SIG-M5 treated with dmso at 0.1 percent for 504 hours (cell line): ENCODE data around the gene EPS15.
"Not testable (repeated sequence)": the region's sequence is repeated elsewhere in the genome, so short reads cannot be mapped to it uniquely, and the experiment has no call there.

Source experiments
- DNase-seq: peaks from one replicate; lab custom pipeline; 2025; ENCODE audit not compliant: unreplicated experiment; lab: John Stamatoyannopoulos, UW

Gene EPS15

DNA sequence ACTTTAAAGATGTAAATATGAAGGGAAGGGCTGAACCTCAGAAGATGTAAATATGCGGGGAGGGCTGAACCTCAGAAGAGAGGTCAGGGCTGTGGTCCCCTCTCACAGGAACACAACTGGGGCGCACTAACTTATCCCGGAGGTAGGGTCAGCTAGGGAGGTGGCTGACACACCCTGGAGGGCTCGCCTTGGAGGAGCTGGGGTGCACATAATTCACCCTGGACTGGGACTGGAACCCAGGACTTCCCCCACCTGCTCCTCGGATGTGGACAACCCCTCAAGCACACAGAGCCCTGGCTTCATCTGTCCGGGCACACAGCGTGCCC is 174.8 kb downstream of the EPS15 start:
- DNase-seq: no peak

DNA sequence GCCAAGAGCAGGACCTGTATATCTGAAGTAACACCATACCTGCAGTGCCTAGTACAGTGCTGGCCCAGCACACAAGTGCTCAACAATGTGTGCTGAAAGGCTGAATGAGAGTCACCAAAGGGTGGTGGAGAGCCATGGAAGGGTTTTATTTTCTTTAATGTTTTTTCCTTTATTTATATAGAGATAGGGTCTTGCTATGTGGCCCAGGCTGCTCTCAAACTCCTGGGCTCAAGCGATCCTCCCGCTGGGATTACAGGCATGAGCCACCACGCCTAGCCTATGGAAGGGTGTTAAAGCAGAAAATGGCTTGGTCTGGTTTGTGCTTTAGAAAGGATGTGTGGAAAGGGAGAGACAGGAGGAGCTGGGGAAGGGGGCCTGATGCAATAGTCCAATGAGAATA is 175.4 kb downstream of the EPS15 start:
- DNase-seq: no peak

DNA sequence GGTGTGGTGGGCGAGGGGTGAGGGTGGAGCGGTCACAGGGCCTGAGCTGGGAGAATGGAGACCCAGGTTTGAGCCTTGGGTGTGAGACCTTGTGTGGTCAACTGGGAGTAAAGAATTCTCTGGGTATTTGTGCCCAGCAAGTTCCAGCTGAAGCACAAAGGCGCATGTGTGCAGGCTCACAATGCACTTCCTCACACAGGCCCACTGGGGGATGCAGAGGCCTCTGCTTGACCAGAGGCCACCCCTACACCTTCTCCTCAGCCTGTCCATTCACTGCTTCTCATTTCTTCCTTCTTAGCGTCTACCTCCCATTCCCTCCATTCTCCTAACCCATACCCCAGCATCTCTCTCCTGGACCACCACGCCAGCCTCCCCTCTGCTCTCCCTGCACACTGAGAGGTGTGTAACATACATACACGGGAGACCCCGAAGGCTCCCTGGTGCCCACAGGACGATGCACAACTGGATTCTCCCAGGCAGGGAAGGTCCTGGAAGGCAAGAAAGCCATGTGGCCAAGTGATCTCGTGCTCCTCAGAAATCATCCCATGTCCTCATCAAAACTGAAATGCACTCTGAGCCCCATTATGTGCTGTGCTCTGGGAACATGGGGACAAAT is 176.4 kb downstream of the EPS15 start:
- DNase-seq: no peak

DNA sequence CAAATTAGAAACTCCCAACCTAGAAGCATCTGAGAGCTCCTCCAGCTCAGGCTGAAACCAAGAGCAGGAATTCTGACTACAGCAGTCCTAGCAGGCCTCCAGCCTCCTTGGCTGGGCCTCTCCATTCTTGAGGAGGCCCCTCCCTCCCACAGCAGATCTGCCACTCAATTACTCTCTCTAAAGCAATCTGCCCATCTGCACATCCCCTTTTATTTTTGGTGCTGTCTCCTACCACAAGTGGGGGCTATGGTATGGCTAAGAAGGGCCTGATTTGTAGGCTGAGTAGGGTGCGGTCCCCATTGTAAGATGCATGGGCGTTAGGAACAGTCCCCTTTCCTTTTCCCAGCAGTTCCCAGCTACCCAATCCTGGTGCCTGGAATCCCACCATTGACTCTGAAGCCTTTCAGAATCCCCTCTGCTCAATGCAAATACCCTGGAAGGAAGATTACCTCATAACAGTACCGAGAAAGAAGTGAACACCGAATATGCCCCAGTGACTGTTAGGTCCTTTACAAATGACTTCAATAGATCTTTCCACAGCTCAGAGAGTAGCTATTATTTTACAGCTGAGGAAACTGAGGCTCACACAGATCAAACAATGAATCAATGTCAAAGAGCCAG is 177.1 kb downstream of the EPS15 start:
- peak; percentile 40 for DNase-seq

DNA sequence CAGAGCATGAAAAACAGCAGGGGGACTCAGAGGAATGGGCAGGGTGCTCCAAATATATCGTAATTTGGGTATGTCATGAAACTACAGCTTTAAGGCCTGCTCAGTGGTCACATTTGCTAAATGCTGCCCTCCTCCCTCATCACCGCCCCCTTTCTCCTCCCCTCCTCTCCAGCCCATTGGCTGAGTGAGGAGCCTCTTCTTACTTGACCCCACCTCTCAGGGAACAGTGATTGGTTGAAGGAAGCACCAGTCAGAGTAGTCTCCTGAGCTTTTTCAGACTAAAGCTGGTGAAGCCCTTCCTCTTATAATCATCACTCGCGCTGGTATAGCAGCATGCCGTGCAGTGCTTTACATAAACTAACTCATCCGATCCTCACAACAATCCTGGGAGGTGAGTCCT is 178.7 kb downstream of the EPS15 start:
- no peak for DNase-seq

DNA sequence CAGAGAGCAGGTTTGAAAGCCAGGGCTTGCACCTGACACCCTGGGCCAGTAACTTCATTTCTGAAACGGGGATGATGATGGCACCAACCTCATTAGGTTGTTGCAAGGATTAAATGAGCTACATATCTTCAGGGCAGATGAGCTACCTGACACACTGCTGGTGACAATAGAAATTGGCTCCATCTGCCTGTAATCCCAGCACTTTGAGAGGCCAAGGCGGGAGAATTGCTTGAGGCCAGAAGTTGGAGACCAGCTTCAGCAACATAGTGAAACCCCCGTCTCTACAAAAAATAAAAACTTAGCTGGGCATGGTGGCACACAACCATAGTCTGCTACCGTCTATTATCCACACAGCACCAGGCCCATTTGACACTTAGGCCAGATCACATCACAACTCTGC is 182.4 kb downstream of the EPS15 start:
- DNase-seq: no peak

DNA sequence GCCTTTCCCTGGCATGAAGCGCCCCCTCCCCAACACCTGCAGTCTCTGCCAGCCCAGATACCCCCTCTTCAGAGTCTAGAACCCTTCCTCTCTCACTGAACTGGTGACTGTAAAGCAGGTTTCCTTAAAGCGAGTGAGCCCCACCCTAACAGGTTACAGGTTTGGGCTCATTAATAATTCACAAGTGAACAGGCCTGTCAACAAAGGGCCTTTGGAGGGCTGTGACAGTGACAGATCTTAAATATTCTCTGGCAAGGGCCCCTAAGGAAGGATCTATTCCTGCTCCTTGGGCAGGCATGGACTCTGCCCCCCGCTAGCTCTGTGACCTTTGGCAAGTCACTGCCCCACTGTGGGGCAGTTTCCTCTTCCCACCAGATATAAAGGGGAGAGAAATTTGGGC is 183.1 kb downstream of the EPS15 start:
- DNase-seq: no peak

DNA sequence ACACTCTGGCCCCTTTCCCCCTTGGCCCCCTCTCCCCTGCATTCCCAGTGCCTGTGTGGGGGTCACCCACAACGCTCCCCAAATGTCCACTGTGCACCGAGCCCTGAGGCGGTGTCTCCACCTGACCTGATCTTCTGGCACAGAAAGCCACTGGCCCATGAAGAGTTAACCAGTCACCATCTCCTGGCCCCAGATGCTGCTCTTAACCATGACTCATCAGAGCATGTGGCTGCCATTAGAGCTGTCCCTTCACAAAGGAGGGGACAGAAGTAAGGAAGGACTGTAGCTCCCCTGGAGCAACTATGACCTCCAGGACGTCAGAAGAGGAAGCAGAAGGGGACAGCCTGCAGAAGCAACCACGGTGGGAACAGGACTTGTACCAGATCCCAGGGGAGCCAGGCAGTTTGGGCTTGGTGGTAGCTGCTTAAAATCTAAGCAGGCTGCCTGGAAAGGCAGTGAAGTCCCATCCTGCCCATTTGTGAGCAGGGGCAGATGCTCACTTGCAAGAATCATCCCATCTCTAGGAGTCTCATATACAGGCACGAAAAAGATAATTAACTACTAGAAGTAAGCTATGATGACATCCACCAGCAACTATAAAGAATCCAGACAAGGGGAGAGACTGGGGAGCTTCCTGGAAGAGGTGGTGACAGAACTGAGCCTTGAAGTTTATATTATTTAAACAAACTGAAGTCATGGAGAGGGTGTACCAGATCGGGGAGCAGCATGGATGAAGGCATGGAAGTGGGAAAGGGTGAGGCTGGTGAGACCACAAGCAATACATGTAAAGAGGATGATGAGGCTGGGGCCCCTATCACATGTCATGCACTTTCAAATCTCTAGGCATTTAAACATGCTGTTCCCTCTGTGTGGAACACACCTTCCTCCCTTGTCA is 187.6 kb downstream of the EPS15 start:
- peak; percentile 35 for DNase-seq

DNA sequence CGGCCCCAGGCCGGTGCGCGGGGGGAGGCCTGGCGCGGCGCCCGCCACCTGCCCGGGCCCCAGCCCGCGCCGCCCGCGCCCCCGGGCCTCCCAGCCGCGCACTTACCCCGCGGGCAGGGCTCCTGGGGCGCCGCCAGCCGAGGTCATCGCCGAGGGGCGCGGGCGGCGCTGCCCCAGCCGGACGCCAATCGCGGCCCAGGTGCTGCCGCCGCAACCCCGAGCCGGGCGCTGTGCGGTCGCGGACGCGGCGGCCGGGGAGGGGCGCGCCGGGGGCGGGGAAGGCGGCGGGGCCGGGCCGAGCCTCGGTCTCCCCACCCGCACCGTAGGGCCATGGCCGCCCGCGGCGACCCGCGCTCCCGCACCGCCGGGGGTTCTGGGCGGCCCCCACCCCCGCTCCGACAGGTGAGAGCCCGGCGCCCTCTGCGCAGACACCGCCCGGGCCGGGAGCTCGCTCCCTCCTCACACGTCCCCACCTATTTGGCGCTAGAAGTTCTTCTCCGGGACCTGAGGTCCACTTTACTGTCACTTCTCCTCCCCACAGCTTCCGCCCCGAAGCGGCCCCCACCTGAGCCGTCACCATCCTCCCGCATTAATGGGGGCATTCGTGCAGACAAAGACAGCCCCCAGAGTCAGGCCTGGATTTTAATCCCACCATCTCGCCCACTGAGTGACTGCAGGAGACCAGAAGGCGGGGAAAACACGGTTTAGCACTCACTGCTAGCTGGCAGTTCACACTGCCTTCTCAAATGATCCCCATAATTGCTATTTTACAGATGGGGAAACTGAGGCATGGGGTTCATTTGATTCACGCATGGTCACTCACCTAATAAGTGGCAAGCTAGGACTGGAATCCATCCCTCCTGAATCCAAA is 188.5 kb downstream of the EPS15 start, which contains the start of gene TTC39A:
Gene TTC39A (minus strand): TSS at position 232 of the 871 bp plus-strand sequence. CDS start 85 bp downstream, at position 147.
- no peak for DNase-seq

DNA sequence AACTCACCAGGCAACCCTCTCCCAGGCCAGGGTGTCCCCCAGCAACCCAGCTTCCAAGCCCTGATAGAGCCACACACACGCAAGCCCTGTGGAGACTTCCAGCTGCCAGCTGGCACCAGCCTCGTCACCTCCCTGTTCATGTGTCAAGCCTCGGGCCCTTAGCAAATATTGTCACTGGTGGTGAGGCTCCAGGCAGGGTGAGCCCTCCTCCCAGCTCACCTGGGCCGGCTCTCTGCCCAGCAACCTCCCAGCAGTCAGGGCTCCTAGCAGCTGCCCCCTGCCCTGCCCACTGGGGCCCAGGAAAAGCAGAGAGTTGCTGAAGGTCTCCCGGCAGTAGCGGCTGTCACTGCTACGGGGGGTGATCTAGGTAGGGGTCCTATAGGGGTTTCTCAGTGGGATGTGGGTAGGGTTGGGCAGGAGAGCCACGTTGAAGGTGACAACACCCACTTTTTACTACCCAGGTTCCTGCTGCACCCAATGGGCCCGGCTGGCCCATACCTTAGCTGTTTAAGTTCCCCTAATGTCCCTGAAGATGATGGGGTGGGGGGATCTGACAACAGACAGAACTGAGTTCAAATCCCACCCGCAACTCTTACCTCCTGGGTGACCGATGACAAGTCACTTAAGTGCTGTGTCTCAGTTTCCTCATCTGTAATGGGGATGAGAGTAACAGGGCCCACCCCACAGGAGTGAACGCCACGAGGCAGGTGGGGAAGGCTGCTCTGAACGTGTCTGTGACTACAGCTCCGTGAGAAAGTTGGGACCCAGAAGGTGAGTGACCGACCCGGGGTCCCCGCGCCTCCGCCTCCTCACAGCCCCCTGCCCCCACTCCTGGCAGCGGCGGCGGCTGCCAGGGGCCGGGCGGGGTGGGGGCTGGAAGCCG is 189.4 kb downstream of the EPS15 start:
- peak; percentile 31 for DNase-seq

DNA sequence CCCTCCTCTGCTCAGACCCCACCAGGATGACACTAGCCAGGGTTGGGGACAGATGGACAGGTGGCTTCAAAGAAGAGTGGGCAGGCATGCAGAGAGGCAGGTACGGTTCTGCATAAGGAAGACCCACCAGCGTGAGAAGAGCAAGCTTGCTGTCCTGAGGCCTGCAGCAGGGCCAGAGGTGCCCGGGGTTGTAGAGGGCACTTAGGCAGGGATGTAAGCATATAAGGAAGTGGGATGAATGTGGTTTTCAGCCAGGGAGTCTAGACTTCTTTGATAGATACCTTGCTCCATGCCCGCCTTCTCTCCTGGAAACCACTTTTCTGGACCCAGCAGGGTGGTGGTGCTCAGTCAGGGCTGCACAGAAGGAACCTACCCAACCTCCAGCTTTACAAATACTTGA is 190.1 kb downstream of the EPS15 start:
- DNase-seq: no peak

DNA sequence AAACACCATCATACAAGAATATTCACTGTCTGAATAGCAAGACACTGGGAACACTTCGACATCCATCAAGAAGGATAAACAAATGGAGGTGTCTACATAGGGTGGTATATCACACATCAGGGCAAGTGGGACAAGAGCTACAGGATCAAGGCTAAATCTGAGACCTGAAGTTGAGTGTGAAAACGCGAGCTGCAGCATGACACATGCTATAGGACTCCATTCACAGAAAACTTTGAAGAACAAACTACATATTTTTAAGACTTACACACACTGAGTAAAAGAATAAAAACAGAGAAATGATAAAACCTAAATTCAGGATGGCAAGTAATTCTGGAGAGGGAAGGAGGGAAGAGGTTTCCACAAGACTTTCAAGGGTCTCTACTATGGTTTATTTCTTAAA is 190.8 kb downstream of the EPS15 start:
- DNase-seq: no peak

DNA sequence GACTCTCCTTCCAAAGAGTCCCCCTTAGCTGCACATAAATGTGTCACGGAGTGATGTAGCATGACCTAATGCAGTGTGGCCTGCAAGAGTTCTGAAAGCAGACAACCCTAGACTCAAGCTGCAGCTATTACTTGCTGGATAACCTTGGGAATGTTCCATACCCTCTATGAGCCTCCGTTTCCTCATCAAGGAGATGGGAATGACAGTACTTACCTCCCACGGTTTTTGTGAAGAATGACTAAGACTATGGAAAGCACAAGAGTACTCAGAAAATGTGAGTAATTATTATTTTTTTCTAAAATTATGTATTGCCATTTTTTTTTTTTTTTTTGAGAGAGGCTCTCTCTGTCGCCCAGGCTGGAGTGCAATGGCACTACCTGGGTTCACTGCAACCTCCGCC is 191.7 kb downstream of the EPS15 start:
- DNase-seq: no peak

DNA sequence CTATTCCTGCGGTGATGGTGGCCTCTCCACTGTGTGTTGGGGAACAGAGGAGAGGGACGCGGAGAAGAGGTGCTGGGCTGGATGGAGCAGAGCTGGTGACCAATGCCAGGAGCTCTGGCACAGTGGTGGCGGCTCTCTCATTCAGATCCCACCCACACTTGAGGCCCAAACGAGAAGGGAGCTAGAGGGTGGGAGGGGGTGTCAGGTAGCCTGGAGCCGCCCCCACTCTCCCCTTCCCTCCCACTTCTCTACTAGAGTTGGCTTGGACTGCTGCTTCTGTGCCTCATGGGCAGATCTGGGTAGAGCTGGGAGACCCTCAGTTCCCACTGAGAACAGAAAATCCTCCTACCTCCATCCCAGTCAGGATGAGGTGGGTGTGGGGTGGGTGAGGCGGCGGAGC is 192.2 kb downstream of the EPS15 start:
- DNase-seq: no peak

DNA sequence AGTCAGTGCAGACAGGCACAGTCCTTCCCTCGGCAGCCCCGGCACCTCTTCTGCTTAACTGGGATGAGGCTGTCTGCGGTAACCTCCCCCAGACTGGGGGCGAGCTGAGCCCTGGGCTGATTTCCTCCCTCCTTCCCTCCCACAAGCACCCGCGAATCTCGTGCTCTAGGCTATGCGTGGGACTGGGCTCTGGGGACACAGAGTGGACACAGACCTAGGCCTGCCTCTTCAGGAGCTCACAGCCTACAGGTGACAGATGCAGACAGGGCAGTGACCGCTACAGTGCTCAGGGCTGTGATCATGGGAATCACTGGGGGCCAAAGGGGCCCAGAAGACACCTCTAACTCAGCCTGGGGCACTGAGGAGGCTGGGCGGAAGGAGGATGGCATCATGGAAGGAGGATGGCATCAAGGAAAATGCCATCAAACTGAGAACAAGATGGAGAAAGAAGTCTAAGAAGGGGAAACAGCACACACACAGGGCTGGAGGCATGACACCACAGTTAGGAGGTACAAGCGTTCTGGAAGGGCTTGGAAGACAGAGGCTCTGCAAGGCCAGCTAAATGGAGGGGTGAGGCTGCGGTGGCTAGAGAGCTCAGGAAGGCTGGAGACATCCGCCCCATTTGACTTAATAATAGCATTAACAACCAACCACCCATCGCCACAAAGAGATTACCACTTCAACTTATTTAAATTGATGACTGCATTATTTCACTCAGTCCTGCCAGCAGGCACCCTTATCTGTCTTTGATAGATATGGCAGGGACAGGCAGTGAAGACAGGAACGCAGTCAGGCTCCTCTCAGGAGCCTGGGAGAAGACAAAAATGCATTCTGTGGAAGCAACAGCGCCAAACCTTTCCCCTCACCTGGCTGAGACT is 192.9 kb downstream of the EPS15 start:
- no peak for DNase-seq

DNA sequence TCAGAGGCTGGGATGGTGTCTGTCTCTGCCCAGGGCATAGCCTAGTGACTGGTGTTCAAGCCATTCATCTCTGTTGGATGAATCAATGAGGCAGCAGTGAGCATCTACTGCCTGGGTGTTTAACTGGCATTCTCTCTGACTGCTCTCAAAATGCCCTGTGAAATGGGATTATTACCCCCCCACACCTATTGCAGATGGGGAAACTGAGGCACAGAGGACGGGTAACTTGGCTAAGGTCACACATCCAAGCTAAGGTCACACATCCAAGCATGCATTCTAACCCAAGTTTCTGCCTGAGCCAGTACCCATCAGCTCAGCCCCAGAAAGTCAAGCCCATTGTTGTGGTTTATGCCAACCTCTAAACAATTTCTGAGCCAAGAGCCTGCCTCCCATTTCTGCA is 193.7 kb downstream of the EPS15 start:
- DNase-seq: no peak

DNA sequence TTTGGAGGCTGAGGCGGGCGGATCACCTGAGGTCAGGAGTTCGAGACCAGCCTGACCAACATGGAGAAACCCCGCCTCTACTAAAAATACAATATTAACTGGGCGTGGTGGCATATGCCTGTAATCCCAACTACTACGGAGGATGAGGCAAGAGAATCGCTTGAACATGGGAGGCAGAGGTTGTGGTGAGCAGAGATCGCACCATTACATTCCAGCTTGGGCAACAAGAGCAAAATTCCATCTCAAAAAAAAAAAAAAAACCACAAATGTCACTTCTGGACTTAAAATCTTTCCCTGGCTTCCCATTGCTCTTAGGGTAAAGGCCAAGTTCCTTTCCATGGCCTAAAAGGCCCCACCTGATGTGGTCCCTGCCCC is 194.1 kb downstream of the EPS15 start:
- not testable (repeated sequence) for DNase-seq

DNA sequence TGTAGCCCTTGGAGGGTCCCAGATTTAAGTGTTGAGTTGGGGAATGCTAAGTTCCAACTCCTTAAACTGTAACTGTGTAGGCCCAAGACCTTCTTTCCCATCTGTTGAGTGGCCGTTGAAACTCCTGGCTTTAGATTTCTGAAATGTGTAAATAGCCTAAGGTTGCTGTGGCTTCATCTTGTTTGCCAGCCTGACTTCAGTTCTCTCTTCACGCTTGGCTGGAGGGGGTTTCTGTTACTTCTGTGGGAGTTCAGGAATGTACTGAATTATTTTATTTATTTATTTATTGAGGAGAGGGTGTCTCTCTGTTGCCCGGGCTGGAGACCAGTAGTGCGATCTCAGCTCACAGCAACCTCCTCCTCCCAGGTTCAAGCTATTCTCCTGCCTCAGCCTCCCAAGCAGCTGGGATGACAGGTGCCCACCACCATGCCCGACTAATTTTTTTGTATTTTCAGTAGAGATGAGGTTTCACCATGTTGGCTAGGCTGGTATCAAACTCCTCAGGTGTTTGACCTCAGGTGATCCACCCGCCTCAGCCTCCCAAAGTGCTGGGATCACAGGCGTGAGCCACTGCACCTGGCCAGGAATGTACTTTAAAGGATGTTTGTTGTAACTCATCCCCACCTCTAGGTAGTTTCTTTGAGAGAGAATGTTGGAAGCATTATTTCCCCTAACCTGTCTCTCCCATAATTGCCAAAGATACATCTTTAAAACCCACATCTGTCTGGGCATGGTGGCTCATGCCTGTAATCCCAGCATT is 194.6 kb downstream of the EPS15 start:
- DNase-seq: no peak

DNA sequence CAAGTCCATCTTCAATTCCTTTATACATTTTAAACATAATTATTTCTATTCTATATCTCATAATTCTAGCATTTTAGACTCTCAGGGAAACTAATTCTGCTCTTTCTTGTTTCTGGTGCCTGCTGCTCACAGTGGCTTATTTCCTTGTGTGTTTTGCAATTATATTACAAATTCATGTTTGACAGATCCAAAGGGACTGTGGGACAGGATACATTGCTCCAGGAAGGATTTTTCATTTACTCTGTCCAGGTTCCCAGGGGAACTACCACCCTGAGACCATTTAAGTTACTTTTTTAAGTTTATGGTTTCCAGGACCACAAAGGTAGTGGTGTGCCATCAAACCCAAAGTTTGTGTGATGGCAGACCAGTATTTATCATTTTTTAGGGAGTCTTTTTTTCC is 195.3 kb downstream of the EPS15 start:
- DNase-seq: no peak
